ENCODE data around the gene RFPL3.

DNA sequence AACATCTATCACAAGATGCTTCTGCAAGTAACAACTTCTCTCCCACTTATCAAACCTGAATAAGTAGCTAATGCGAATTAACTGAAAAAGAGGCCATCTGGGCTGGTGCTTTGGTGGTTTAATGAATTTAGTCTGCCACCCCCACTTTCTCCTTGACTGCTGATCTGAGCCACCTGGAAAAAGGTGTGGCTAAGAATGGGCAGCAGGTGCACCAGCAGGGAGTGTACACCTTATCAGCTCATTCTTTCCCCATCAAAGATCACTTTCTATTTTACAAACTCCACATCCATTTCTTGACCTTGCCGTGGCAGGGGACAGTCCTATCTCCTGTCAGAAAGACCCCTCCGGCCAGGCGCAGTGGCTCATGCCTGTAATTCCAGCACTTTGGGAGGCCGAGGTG, 6.5 kb downstream of the RFPL3 start:
- TF ChIP-seq, protein P1, sequence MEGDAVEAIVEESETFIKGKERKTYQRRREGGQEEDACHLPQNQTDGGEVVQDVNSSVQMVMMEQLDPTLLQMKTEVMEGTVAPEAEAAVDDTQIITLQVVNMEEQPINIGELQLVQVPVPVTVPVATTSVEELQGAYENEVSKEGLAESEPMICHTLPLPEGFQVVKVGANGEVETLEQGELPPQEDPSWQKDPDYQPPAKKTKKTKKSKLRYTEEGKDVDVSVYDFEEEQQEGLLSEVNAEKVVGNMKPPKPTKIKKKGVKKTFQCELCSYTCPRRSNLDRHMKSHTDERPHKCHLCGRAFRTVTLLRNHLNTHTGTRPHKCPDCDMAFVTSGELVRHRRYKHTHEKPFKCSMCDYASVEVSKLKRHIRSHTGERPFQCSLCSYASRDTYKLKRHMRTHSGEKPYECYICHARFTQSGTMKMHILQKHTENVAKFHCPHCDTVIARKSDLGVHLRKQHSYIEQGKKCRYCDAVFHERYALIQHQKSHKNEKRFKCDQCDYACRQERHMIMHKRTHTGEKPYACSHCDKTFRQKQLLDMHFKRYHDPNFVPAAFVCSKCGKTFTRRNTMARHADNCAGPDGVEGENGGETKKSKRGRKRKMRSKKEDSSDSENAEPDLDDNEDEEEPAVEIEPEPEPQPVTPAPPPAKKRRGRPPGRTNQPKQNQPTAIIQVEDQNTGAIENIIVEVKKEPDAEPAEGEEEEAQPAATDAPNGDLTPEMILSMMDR (IDR thresholded peaks at IDR 0.05), result no peak
- TF ChIP-seq POLR2A (IDR thresholded peaks at IDR 0.05), result no peak
- no peak for TF ChIP-seq POLR2AphosphoS5 (IDR thresholded peaks at IDR 0.05)
